IMR-90 (cell line): ENCODE results near the gene EGFR. TPM values are rescaled to one million over a fixed set of nuclear protein-coding genes. Genes with fewer than 3 reads are reported as not detected.

Experiments used
- ATAC-seq: fragments of 200-7000 bp; cut with Tn5 transposase; 2 replicates; pipeline ENCODE4 v1.9.1; 2020; ENCODE audit warnings: low read depth, mild to moderate bottlenecking, moderate library complexity
- BruUV-seq: library from RNA; stranded (reverse); fragments of 400-500 nt; replicated peaks from 2 replicates; lab custom pipeline; 2021; lab: Mats Ljungman, UMichigan
- CTCF ChIA-PET: fragments of 300-600 bp; formaldehyde crosslinking; extraction: SDS; loops from one replicate; lab custom pipeline; 2021; ENCODE audit warnings: antibody characterized with exemption; lab: Yijun Ruan, JAX
- POLR2A ChIA-PET: fragments of 300-600 bp; sonication (Branson Sonifier 250); formaldehyde crosslinking; loops from one replicate; lab custom pipeline; 2022; ENCODE audit warnings: antibody characterized with exemption; ENCODE audit not compliant: unreplicated experiment; lab: Charles Lee
- DNase-seq: peaks from one replicate; pipeline ENCODE4 v3.0.0; 2013
- H2AFZ ChIP-seq: replicated peaks from 2 replicates; pipeline ENCODE3; 2013; ENCODE audit warnings: low read length, mild to moderate bottlenecking; ENCODE audit not compliant: poor library complexity
- H2AK5ac ChIP-seq: 2 replicates; pipeline ENCODE4 v1.6.1; 2013; ENCODE audit warnings: low read depth, low read length, inconsistent platforms
- H2AK9ac ChIP-seq: replicated peaks from 2 replicates; pipeline ENCODE3; 2013; ENCODE audit warnings: mild to moderate bottlenecking, low read depth, low read length, moderate library complexity; ENCODE audit not compliant: poor library complexity
- H2BK120ac ChIP-seq: 2 replicates; pipeline ENCODE4 v1.6.1; 2013; ENCODE audit warnings: low read depth, low read length, inconsistent platforms
- H2BK15ac ChIP-seq: 3 replicates; pipeline ENCODE4 v1.6.1; 2013; ENCODE audit warnings: low read depth, low read length, inconsistent platforms
- H2BK20ac ChIP-seq: 2 replicates; pipeline ENCODE4 v1.6.1; 2013; ENCODE audit warnings: low read depth, mild to moderate bottlenecking, inconsistent platforms, low read length, moderate library complexity
- H2BK5ac ChIP-seq: 2 replicates; pipeline ENCODE4 v1.6.1; 2013; ENCODE audit warnings: mild to moderate bottlenecking, low read depth, low read length, inconsistent platforms; ENCODE audit not compliant: poor library complexity, severe bottlenecking
- H3K14ac ChIP-seq: replicated peaks from 2 replicates; pipeline ENCODE4 v1.6.1; 2013; ENCODE audit warnings: low read depth, low read length, inconsistent platforms
- H3K18ac ChIP-seq: 2 replicates; pipeline ENCODE4 v1.6.1; 2013; ENCODE audit warnings: low read depth, low read length, control low read depth
- H3K23ac ChIP-seq: 2 replicates; pipeline ENCODE4 v1.6.1; 2013; ENCODE audit warnings: low read depth, low read length, inconsistent platforms
- H3K27ac ChIP-seq: 2 replicates; pipeline ENCODE4 v1.5.1; 2013; ENCODE audit warnings: mild to moderate bottlenecking, control low read depth, low read length; ENCODE audit not compliant: insufficient read depth
- H3K27me3 ChIP-seq: 2 replicates; pipeline ENCODE4 v1.6.1; 2013; ENCODE audit warnings: low read length; ENCODE audit not compliant: control insufficient read depth, insufficient read depth
- H3K36me3 ChIP-seq: 2 replicates; pipeline ENCODE4 v1.6.1; 2013; ENCODE audit warnings: low read length, mixed read lengths; ENCODE audit not compliant: control insufficient read depth, insufficient read depth
- H3K4ac ChIP-seq: 2 replicates; pipeline ENCODE4 v1.6.1; 2013; ENCODE audit warnings: low read depth, low read length, inconsistent platforms
- H3K4me1 ChIP-seq: 2 replicates; pipeline ENCODE4 v1.6.1; 2013; ENCODE audit warnings: low read length, mixed read lengths; ENCODE audit not compliant: control insufficient read depth, insufficient read depth
- H3K4me2 ChIP-seq: 2 replicates; pipeline ENCODE4 v1.6.1; 2013; ENCODE audit warnings: low read depth, mild to moderate bottlenecking, control low read depth, low read length, moderate library complexity
- H3K4me3 ChIP-seq: 2 replicates; pipeline ENCODE4 v1.5.1; 2013; ENCODE audit warnings: low read depth, mild to moderate bottlenecking, control low read depth, low read length, moderate library complexity; ENCODE audit not compliant: insufficient read depth
- H3K56ac ChIP-seq: 2 replicates; pipeline ENCODE4 v1.6.1; 2013; ENCODE audit warnings: low read length, inconsistent platforms; ENCODE audit not compliant: insufficient read depth; ENCODE audit errors: extremely low read depth
- H3K79me1 ChIP-seq, 2 experiments: 2 replicates each; pipeline ENCODE4 v1.6.1; 2013; ENCODE audit warnings: low read length in 2 of 2, inconsistent platforms in 1 of 2, low read depth in 1 of 2
- H3K9ac ChIP-seq: 2 replicates; pipeline ENCODE4 v1.6.1; 2013; ENCODE audit warnings: low read depth, low read length, control low read depth
- H3K9me1 ChIP-seq: 2 replicates; pipeline ENCODE4 v1.6.1; 2013; ENCODE audit warnings: low read length, inconsistent platforms; ENCODE audit not compliant: insufficient read depth
- H3K9me3 ChIP-seq: 2 replicates; pipeline ENCODE4 v1.6.1; 2013; ENCODE audit warnings: low read length; ENCODE audit not compliant: control insufficient read depth, insufficient read depth
- H4K20me1 ChIP-seq: 2 replicates; pipeline ENCODE4 v1.6.1; 2013; ENCODE audit warnings: low read length, inconsistent platforms; ENCODE audit not compliant: insufficient read depth
- H4K5ac ChIP-seq: 2 replicates; pipeline ENCODE4 v1.6.1; 2013; ENCODE audit warnings: mild to moderate bottlenecking, low read depth, low read length, control low read depth
- H4K8ac ChIP-seq, 2 experiments: 2 replicates each; pipeline ENCODE4 v1.6.1; 2013; ENCODE audit warnings: low read depth in 2 of 2, low read length in 2 of 2, control low read depth in 1 of 2, inconsistent platforms in 1 of 2
- H4K91ac ChIP-seq: 2 replicates; pipeline ENCODE4 v1.6.1; 2013; ENCODE audit warnings: low read depth, low read length, inconsistent platforms; ENCODE audit not compliant: insufficient read depth
- BHLHE40 ChIP-seq: fragments of 150-350 bp; IDR thresholded peaks from 2 replicates; pipeline ENCODE4 v1.6.1; 2016; ENCODE audit warnings: mild to moderate bottlenecking, low read depth, low read length
- CEBPB ChIP-seq: IDR thresholded peaks from 2 replicates; pipeline ENCODE4 v1.6.1; 2012; ENCODE audit warnings: low read depth, low read length, improper control_type of control experiment
- CHD1 ChIP-seq: IDR thresholded peaks from 2 replicates; pipeline ENCODE4 v1.6.1; 2012; ENCODE audit warnings: low read depth, low read length, improper control_type of control experiment
- FOS ChIP-seq: fragments of 150-350 bp; IDR thresholded peaks from 2 replicates; pipeline ENCODE4 v1.6.1; 2016; ENCODE audit warnings: low read depth, low read length
- MAFK ChIP-seq: IDR thresholded peaks from 2 replicates; pipeline ENCODE4 v1.6.1; 2012; ENCODE audit warnings: low read depth, low read length, improper control_type of control experiment
- MAZ ChIP-seq: IDR thresholded peaks from 2 replicates; pipeline ENCODE4 v1.6.1; 2012; ENCODE audit warnings: low read depth, mild to moderate bottlenecking, low read length, improper control_type of control experiment, moderate library complexity, borderline replicate concordance
- MXI1 ChIP-seq: IDR thresholded peaks from 2 replicates; pipeline ENCODE4 v1.6.1; 2012; ENCODE audit warnings: low read depth, mild to moderate bottlenecking, low read length, moderate library complexity, borderline replicate concordance
- NFE2L2 ChIP-seq: fragments of 150-350 bp; IDR thresholded peaks from 2 replicates; pipeline ENCODE4 v1.6.1; 2016; ENCODE audit warnings: low read depth, mild to moderate bottlenecking, low read length
- POLR2A ChIP-seq: IDR thresholded peaks from 2 replicates; pipeline ENCODE4 v1.6.1; 2012; ENCODE audit warnings: mild to moderate bottlenecking, low read depth, low read length
- RAD21 ChIP-seq: IDR thresholded peaks from 2 replicates; pipeline ENCODE4 v1.6.1; 2012; ENCODE audit warnings: low read length, improper control_type of control experiment
- RCOR1 ChIP-seq: IDR thresholded peaks from 2 replicates; pipeline ENCODE4 v1.6.1; 2012; ENCODE audit warnings: mild to moderate bottlenecking, low read length, improper control_type of control experiment; ENCODE audit not compliant: insufficient replicate concordance
- SMC3 ChIP-seq: fragments of 150-350 bp; IDR thresholded peaks from 2 replicates; pipeline ENCODE4 v1.6.1; 2016; ENCODE audit warnings: low read depth, mild to moderate bottlenecking, antibody characterized with exemption, low read length, moderate library complexity
- WGBS, 2 experiments: methylation state at CpG; one replicate each; pipeline versions ENCODE4 v1.1.5 to v1.1.7; 2013; ENCODE audit warnings: missing lambda C conversion rate in 2 of 2; ENCODE audit not compliant: insufficient read length in 1 of 2; ENCODE audit errors: extremely low coverage in 2 of 2; 5-methylcytosine and 5-hydroxymethylcytosine counted together
- dilution Hi-C: fragments of 300-500 bp; cut with HindIII; formaldehyde crosslinking; loops from one replicate; pipeline ENCODE4 v1.14.3; 2018; ENCODE audit warnings: low sequenced_read_pairs; ENCODE audit not compliant: unreplicated experiment
- in situ Hi-C: fragments of 300-500 bp; cut with MboI; formaldehyde crosslinking; loops from 3 replicates; pipeline ENCODE4 v1.14.3; 2019; ENCODE audit warnings: low sequenced_read_pairs, inconsistent platforms, mixed read lengths
- intact Hi-C: fragments of 100-400 bp; cut with micrococcal nuclease; formaldehyde crosslinking; loops from 2 replicates; pipeline ENCODE4 v1.10.0; 2022
- polyA plus RNA-seq, 3 experiments: library from polyadenylated mRNA; depleted of rRNA; stranded (reverse); fragments of >200 nt; gene quantifications; 2 replicates each; pipeline ENCODE4 v1.2.3, GENCODE V29; 2012; ENCODE audit warnings: low replicate concordance in 1 of 3
- total RNA-seq: library from RNA; depleted of rRNA; stranded (reverse); fragments of >200 nt; gene quantifications from 2 replicates; pipeline ENCODE4 v1.2.3, GENCODE V29; 2012
- TF ChIP-seq, protein P1 (sequence below): fragments of 150-350 bp; IDR thresholded peaks from 2 replicates; pipeline ENCODE4 v1.6.1; 2017; ENCODE audit warnings: mild to moderate bottlenecking, antibody characterized with exemption, low read length, low read depth
- TF ChIP-seq, protein P2 (sequence below): fragments of 150-350 bp; IDR thresholded peaks from 2 replicates; pipeline ENCODE4 v1.6.1; 2016; ENCODE audit warnings: low read depth, mild to moderate bottlenecking, low read length, moderate library complexity, borderline replicate concordance
- TF ChIP-seq, protein P3 (sequence below): conservative IDR thresholded peaks from 2 replicates; pipeline ENCODE4 v1.5.1; 2012; ENCODE audit warnings: mild to moderate bottlenecking, low read depth, low read length, improper control_type of control experiment

EGFR gene
- total and polyA plus RNA-seq, 2 of the 4 experiments (the other 2 are of a cell fraction), result 36.9 to 60.4 TPM

DNA sequence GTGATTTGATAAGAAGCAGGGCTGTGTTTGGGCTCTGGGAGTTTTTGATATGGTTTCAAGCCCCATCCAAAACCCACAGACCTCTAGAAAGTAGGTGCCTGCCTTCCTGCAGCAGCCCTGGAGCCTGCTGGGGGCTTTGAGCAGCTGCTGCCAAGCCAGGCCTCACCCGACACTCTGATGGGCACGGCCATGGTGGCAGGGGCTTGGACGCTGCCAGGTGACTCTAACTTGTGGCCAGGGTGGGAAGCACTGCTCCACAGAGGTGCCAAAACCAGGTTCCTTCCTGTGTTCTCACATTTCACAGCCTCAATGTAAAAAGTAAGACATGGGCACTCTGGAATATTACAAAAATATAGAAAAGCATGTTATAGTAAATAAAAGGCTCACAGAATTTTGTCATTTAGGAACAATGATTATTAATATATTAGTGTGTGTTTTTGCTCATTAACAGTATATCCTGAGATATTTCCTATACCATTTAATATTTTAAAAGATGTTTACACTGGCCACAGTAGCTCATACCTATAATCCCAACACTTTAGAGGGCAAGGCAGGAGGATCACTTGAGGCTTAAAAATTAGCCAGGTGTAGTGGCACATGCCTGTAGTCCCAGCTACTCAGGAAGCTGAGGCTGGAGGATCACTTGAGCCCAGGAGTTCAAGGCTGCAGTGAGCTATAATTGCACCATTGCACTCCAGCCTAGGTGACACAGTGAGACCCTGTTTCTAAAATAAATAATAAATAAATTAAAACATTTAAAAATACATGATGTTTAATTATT, 95.1 kb downstream of the EGFR start:
- BruUV-seq, result no TSS peak
- no peak for TF ChIP-seq BHLHE40
- no peak for TF ChIP-seq RCOR1
- TF ChIP-seq SMC3, result no peak
- TF ChIP-seq, protein P1, sequence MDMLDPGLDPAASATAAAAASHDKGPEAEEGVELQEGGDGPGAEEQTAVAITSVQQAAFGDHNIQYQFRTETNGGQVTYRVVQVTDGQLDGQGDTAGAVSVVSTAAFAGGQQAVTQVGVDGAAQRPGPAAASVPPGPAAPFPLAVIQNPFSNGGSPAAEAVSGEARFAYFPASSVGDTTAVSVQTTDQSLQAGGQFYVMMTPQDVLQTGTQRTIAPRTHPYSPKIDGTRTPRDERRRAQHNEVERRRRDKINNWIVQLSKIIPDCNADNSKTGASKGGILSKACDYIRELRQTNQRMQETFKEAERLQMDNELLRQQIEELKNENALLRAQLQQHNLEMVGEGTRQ, result no peak
- TF ChIP-seq, protein P2, sequence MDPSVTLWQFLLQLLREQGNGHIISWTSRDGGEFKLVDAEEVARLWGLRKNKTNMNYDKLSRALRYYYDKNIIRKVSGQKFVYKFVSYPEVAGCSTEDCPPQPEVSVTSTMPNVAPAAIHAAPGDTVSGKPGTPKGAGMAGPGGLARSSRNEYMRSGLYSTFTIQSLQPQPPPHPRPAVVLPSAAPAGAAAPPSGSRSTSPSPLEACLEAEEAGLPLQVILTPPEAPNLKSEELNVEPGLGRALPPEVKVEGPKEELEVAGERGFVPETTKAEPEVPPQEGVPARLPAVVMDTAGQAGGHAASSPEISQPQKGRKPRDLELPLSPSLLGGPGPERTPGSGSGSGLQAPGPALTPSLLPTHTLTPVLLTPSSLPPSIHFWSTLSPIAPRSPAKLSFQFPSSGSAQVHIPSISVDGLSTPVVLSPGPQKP, result no peak
- TF ChIP-seq FOS, result no peak
- TF ChIP-seq CHD1, result no peak
- no peak for TF ChIP-seq NFE2L2
- no peak for TF ChIP-seq CEBPB
- no peak for TF ChIP-seq MAFK
- TF ChIP-seq POLR2A, result no peak
- no peak for TF ChIP-seq RAD21
- no peak for TF ChIP-seq MAZ
- no peak for TF ChIP-seq MXI1
- TF ChIP-seq, protein P3, sequence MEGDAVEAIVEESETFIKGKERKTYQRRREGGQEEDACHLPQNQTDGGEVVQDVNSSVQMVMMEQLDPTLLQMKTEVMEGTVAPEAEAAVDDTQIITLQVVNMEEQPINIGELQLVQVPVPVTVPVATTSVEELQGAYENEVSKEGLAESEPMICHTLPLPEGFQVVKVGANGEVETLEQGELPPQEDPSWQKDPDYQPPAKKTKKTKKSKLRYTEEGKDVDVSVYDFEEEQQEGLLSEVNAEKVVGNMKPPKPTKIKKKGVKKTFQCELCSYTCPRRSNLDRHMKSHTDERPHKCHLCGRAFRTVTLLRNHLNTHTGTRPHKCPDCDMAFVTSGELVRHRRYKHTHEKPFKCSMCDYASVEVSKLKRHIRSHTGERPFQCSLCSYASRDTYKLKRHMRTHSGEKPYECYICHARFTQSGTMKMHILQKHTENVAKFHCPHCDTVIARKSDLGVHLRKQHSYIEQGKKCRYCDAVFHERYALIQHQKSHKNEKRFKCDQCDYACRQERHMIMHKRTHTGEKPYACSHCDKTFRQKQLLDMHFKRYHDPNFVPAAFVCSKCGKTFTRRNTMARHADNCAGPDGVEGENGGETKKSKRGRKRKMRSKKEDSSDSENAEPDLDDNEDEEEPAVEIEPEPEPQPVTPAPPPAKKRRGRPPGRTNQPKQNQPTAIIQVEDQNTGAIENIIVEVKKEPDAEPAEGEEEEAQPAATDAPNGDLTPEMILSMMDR, result no peak

More for the DNA sequence above, 95.1 kb downstream of the EGFR start:
- H2BK120ac ChIP-seq, result no peak overlapping the region
- H3K9me1 ChIP-seq, result peaks cover 25% of the 10 kb centered on the region
- no peak overlapping the region for H2AK9ac ChIP-seq
- H4K5ac ChIP-seq, result no peak overlapping the region
- H2BK5ac ChIP-seq, result no peak overlapping the region
- H3K4me3 ChIP-seq, result no peak overlapping the region
- POLR2A ChIA-PET, result no interaction called here
- CTCF ChIA-PET, result no interaction called here
- H3K18ac ChIP-seq, result no peak overlapping the region
- H3K36me3 ChIP-seq, result no peaks in the 10 kb centered on the region
- dilution Hi-C loops, result no loop called here
- H3K14ac ChIP-seq, result no peak overlapping the region
- WGBS, 2 experiments, result 90% methylated on average over 2 of the region's 3 CpGs; no CpG with 5 or more reads in 1 of the 2 experiments
- H3K56ac ChIP-seq, result no peak overlapping the region
- no peak overlapping the region for H3K4me2 ChIP-seq
- in situ Hi-C loops, result no loop called here
- no peaks in the 10 kb centered on the region for H3K9me3 ChIP-seq
- no peak overlapping the region for H3K4ac ChIP-seq
- H4K20me1 ChIP-seq, result peaks cover 23% of the 10 kb centered on the region
- H3K79me1 ChIP-seq, result peaks cover 54 to 89% of the 10 kb centered on the region in 2 experiments
- DNase-seq, result no peak
- H2BK20ac ChIP-seq, result no peak overlapping the region
- no peak overlapping the region for H4K91ac ChIP-seq
- no peak for ATAC-seq
- H2AFZ ChIP-seq, result no peak overlapping the region
- no peak overlapping the region for H3K9ac ChIP-seq
- H3K27ac ChIP-seq, result no peak overlapping the region
- intact Hi-C loops, result no loop called here
- peaks cover 23% of the 10 kb centered on the region for H3K4me1 ChIP-seq
- H2BK15ac ChIP-seq, result no peak overlapping the region
- H3K23ac ChIP-seq, result peak overlapping the region; percentile 12; the same call in 1 of the 2 replicates
- peak overlapping the region in 1 of 2 experiments; percentile 21; a peak in 1 of 4 replicates for H4K8ac ChIP-seq
- no peak overlapping the region; the same call in 1 of the 2 replicates for H2AK5ac ChIP-seq
- H3K27me3 ChIP-seq, result no peaks in the 10 kb centered on the region
